COLO829 (cell line): ENCODE results near the gene NPAS3.
A peak's percentile ranks its signal among the peaks of the same experiment; 100 is the strongest.

Source experiments
- DNase-seq: peaks from one replicate; pipeline ENCODE4 v3.0.0; 2012; ENCODE audit warnings: low spot score

Gene NPAS3

GRCh38 chr14:33839193-33840076, 900.8 kb downstream of the NPAS3 start:
- peak; percentile 65 for DNase-seq

DNA sequence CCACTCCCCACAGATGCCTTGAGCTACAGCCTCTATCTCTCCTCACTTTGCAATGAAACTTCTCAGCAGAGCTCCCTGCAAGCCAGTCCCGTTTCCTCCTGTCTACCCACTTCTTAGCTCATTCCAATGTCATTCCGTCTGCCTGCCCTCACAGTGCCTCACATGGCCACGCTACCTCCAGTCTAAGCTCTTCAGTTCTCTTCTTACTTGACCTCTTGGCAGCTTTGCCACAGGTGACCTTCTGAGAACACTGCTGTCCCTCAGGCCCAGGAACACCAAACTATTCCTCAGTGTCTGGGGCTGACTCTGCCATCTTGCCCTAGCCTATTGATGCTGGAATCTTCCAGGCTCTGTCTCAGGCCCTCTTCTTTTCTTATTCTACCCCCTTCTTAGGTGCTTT, 902.1 kb downstream of the NPAS3 start:
- no peak for DNase-seq

DNA sequence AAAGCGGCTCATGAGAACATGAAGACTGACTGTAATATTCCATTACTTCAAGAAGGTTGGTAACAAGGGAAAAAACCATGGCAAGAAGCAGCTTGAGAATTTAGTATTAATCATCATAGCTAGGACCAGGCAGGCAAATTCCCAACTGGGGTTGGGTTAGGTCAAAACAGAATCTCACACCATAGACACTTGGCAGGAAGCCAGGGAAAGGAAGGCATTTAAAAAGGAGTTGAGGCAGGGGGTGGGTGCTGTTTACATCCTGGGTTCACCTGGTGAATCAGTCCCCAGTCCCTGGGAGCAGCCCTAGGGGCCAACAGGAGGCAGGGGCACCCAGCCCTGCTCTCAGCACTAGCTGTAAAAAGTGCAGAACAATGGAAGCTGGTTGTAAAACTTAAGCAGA, 903.6 kb downstream of the NPAS3 start:
- DNase-seq = no peak

- DNase-seq = no peak
These were observed 905.4 kb downstream of the NPAS3 start for GRCh38 chr14:33844118-33844517.

DNA sequence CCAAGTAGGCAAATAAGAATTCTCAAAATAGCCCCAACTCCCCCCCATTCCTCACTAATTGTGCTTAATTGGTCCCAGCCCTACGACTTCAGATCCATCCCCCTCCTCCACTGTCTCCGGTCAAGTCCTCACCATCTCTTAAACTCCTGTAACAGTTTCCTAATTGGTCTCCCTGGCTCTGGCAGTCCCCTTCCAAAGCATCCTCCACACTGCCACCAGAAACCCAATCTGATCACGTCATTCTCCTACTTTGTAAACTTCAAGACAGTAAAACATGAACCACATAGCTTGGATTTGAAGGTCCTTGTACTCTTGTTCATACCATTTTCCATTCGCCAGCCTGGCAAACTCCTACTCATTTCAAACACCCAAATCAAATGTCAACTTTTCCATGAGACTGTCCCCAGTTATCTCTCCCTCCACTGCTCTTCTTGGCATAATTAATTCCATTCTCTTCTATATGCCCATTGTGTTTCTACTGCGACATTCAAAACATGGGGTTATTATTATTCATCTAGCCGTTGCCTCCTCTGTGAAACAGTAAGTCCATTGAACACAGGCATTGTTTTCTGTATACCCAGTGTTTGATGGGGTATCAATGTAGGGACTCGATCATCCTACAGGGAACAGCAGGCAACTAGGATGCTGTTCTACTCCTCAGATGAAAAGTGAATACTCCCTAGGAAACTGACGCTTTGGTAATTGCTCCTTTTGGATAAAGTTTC, 907.6 kb downstream of the NPAS3 start:
- DNase-seq = no peak

- DNase-seq = no peak
These were observed 908.4 kb downstream of the NPAS3 start for GRCh38 chr14:33847066-33847465.

- no peak for DNase-seq
These were observed 909.3 kb downstream of the NPAS3 start for GRCh38 chr14:33848009-33848408.

DNA sequence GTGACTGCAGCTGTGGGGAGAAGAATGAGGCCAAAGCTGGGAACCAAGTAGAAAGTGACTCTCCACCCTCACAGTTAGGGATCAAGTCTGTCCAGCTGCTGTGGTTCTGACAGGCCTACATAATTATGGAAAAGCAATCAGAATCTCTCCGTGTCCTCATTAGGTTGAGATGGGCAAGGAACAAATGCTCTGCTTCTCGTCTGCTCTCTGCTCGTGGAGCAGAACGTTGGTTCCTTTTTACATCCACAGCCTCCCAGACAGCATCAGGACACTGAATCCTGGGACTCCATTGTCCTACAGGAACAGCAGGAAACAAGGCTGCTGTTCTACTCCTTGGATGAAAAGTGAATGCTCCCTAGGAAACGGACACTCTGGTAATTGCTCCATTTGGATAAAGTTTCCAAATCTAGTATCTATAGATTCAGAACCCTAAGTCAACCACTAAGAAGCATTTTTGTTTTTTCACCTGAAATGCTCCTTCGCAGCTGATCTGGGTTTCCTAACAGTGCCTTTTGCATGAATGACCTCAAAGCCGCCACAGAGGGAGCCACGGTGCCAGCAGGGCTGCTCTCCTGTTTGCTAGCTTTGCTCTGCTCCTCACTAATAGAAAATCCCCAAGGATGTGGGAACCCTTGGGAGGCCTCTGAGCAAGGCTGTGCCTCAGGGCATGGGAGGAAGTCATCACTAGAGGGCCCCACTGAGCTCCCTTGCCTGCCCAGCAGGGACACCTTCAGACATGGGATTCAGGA, 910.2 kb downstream of the NPAS3 start:
- DNase-seq = peak; percentile 44

- no peak for DNase-seq
These were observed 910.7 kb downstream of the NPAS3 start for GRCh38 chr14:33849455-33849801.

- no peak for DNase-seq
These were observed 912.1 kb downstream of the NPAS3 start for GRCh38 chr14:33850826-33851225.

DNA sequence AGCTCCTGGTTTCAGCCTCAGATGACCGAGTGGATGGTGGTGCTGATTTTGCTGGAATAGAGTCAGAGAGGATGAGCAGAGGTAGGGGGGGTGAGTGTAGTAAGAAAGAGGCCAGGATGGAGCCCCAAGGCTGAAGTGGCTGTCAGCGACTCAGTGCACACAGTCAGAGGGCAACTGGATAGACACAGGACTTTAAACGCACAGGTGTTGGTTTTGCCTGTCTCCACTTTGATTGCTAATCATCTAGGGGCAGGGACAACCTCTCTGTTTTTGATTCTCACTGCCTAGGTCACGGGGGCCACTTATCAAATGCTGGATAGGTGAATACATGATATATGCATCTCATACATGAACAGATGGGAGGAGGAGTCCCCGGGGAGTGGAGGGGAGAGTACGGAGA, 912.7 kb downstream of the NPAS3 start:
- no peak for DNase-seq

DNA sequence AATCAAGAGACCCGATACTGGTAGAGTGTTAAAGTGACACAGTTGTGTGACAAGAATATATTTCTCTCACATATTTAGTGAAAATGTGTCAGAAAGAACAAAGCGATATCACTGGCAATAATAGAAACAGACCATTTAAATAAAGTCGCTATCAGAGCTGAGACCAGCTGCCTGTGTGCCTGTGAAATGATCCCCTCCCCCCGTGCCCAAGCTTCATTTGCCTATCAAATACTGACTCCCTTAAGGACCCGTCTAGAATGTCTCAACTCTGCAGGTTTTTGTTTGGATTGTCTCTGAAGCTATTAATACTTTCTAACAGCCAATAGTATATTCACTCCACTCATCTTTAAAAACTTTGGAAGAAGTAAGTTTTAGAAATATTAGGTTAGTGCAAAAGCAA, 913.3 kb downstream of the NPAS3 start:
- DNase-seq = no peak
